Transverse colon (tissue), 4 donors: ENCODE results near the gene DLG2. TPM values are rescaled to one million over a fixed set of nuclear protein-coding genes. Genes with fewer than 3 reads are reported as not detected.

Experiments
- DNase-seq: peaks from one replicate; pipeline ENCODE4 v3.0.0-alpha.2; 2019
- H3K27ac ChIP-seq, 4 donors: fragments of 200-600 bp; sonication (generic); 2 replicates each; pipeline ENCODE4 v1.5.1; 2016 to 2018; ENCODE audit warnings: inconsistent platforms in 4 of 4
- H3K27me3 ChIP-seq: fragments of 200-600 bp; sonication (generic); 2 replicates; pipeline ENCODE4 v1.5.1; 2017; ENCODE audit warnings: inconsistent platforms
- H3K36me3 ChIP-seq, 4 donors: fragments of 200-600 bp; sonication (generic); 2 replicates each; pipeline ENCODE4 v1.5.1; 2017 to 2019; ENCODE audit warnings: inconsistent platforms in 4 of 4
- H3K4me1 ChIP-seq, 4 donors: fragments of 200-600 bp; sonication (generic); 2 replicates each; pipeline ENCODE4 v1.5.1; 2017 to 2020; ENCODE audit warnings: inconsistent platforms in 4 of 4
- H3K4me3 ChIP-seq, 4 donors: fragments of 200-600 bp; sonication (generic); 1 replicate in 1 of 4; 2 replicates in 3 of 4; pipeline versions ENCODE4 v1.5.1 to v1.6.1; 2017 to 2019; ENCODE audit warnings: inconsistent platforms in 4 of 4
- H3K9me3 ChIP-seq, 2 donors: fragments of 200-600 bp; sonication (generic); 2 replicates each; pipeline ENCODE4 v1.5.1; 2017 to 2019; ENCODE audit warnings: inconsistent platforms in 2 of 2
- CTCF ChIP-seq, 5 experiments: fragments of 200-600 bp in 3 of 5; fragments of 450-650 bp in 2 of 5; sonication (generic) in 3 of 5; IDR thresholded peaks; 1 replicate in 2 of 5; 2 replicates in 3 of 5; pipeline ENCODE4 v1.5.1; 2016 to 2017; ENCODE audit warnings: antibody characterized with exemption in 5 of 5, inconsistent platforms in 3 of 5, mild to moderate bottlenecking in 2 of 5, moderate library complexity in 1 of 5
- EP300 ChIP-seq: sonication (generic); formaldehyde crosslinking; IDR thresholded peaks from one replicate; pipeline ENCODE4 v1.6.1; 2017; ENCODE audit warnings: antibody characterized with exemption, low read depth
- POLR2A ChIP-seq: fragments of 450-650 bp; IDR thresholded peaks from one replicate; pipeline ENCODE4 v1.6.1; 2016; ENCODE audit warnings: antibody characterized with exemption, mild to moderate bottlenecking, moderate library complexity
- POLR2AphosphoS5 ChIP-seq, 3 donors: sonication (generic); formaldehyde crosslinking; IDR thresholded peaks; one replicate each; pipeline ENCODE4 v1.6.1; 2016; ENCODE audit warnings: antibody characterized with exemption in 3 of 3
- WGBS, 2 donors: methylation state at CpG; one replicate each; pipeline ENCODE4 v1.1.5; 2018; ENCODE audit warnings: low coverage in 1 of 2; 5-methylcytosine and 5-hydroxymethylcytosine counted together
- in situ Hi-C, 4 donors: fragments of 200-750 bp; cut with MboI; loops; one replicate each; pipeline versions ENCODE4 v1.15.0 to v1.15.1; 2017; ENCODE audit warnings: low sequenced_read_pairs in 3 of 4, low pct_ligation_motif_present in 1 of 4, low pct_unique_long_range_greater_than_20kb in 1 of 4
- intact Hi-C: fragments of 100-400 bp; cut with DNase I; formaldehyde crosslinking; loops from one replicate; pipeline ENCODE4 v1.15.1; 2023; ENCODE audit warnings: low total_unique reads
- total RNA-seq, 4 donors: library from RNA; depleted of rRNA; stranded (reverse); fragments of >200 nt; gene quantifications; one replicate each; pipeline ENCODE4 v1.1.0, GENCODE V29; 2016

Gene DLG2
- total RNA-seq, 4 donors from 2014 or later, result 1.9 to 28.3 (median 3.7) TPM

- no peak overlapping the region for H3K4me3 ChIP-seq
- no peaks in the 10 kb centered on the region for H3K9me3 ChIP-seq
- H3K27ac ChIP-seq, result no peak overlapping the region
- in situ Hi-C loops, result no loop called here
- no peak for DNase-seq
- no peaks in the 10 kb centered on the region for H3K36me3 ChIP-seq
- H3K4me1 ChIP-seq, result no peaks in the 10 kb centered on the region
- WGBS, 2 donors, result 25 to 38% methylated on average over 1 of the region's 1 CpG
- no peaks in the 10 kb centered on the region for H3K27me3 ChIP-seq
- TF ChIP-seq EP300 (no peak), CTCF (IDR thresholded peaks at IDR 0.05) (no peak), POLR2A (no peak), POLR2AphosphoS5 (IDR thresholded peaks at IDR 0.05) (no peak)
- intact Hi-C loops, result no loop called here
Observed at GRCh38 chr11:83971063-83971462, 1656.1 kb downstream of the DLG2 start.

- WGBS, 2 donors, result 63 to 74% methylated on average over 2 of the region's 2 CpGs
Observed at GRCh38 chr11:83970061-83970671, 1657.0 kb downstream of the DLG2 start.

GRCh38 chr11:83957038-83957900 is 1669.9 kb downstream of the DLG2 start:
- no peak for DNase-seq
- H3K36me3 ChIP-seq, result no peaks in the 10 kb centered on the region
- H3K9me3 ChIP-seq, result no peaks in the 10 kb centered on the region
- H3K4me1 ChIP-seq, result no peaks in the 10 kb centered on the region
- in situ Hi-C loops, result no loop called here
- no peak overlapping the region for H3K27ac ChIP-seq
- TF ChIP-seq POLR2A, result no peak
- no peak for TF ChIP-seq POLR2AphosphoS5 (IDR thresholded peaks at IDR 0.05)
- TF ChIP-seq CTCF (IDR thresholded peaks at IDR 0.05), result no peak
- no peak for TF ChIP-seq EP300
- no peaks in the 10 kb centered on the region for H3K27me3 ChIP-seq
- WGBS, 2 donors, result 9 to 27% methylated on average over 2 of the region's 2 CpGs
- intact Hi-C loops, result no loop called here
- no peak overlapping the region for H3K4me3 ChIP-seq

More at GRCh38 chr11:83970061-83970671, 1657.0 kb downstream of the DLG2 start:
- in situ Hi-C loops, result no loop called here
- H3K27ac ChIP-seq, result no peak overlapping the region
- no peaks in the 10 kb centered on the region for H3K36me3 ChIP-seq
- H3K9me3 ChIP-seq, result no peaks in the 10 kb centered on the region
- H3K4me1 ChIP-seq, result no peaks in the 10 kb centered on the region
- H3K4me3 ChIP-seq, result no peak overlapping the region
- intact Hi-C loops, result no loop called here
- no peaks in the 10 kb centered on the region for H3K27me3 ChIP-seq
- TF ChIP-seq POLR2A, result no peak
- TF ChIP-seq CTCF (IDR thresholded peaks at IDR 0.05), result no peak
- TF ChIP-seq POLR2AphosphoS5 (IDR thresholded peaks at IDR 0.05), result no peak
- no peak for TF ChIP-seq EP300
- DNase-seq, result no peak

- WGBS, 2 donors, result 90 to 100% methylated on average over 1 to 10 of the region's 10 CpGs
- intact Hi-C loops, result no loop called here
Observed at GRCh38 chr11:83956119-83956697, 1670.9 kb downstream of the DLG2 start.

More at GRCh38 chr11:83956119-83956697, 1670.9 kb downstream of the DLG2 start:
- in situ Hi-C loops, result no loop called here
- Histone ChIP-seq H3K36me3 (no peaks in the 10 kb centered on the region), H3K27me3 (no peaks in the 10 kb centered on the region), H3K9me3 (no peaks in the 10 kb centered on the region), H3K4me1 (no peaks in the 10 kb centered on the region), H3K4me3 (no peak overlapping the region), H3K27ac (no peak overlapping the region)
- TF ChIP-seq POLR2A (no peak), POLR2AphosphoS5 (IDR thresholded peaks at IDR 0.05) (no peak), EP300 (no peak), CTCF (IDR thresholded peaks at IDR 0.05) (no peak)
- no peak for DNase-seq
